Measurements from ENCODE around the gene UBAP1L.

The UBAP1L gene

DNA sequence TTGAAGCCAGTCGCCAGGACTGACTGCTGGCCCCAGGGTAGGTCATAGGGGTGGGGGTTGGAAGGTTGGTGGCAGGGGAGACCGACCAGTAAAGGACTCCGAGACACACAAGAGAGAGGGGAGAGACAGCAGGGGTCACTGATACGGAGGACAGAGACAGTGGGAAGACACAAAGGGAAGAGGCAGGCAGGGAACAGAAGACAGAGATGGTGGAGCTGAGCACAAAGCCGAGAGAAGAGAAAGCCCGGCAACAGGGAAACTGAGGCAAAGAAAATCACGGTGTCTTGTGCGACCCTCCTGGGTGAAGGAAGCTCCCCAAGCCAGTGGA is 47.7 kb downstream of the UBAP1L start:
- H3K9ac ChIP-seq (ENCODE audit: low read length) = no peak overlapping the region
- no peaks in the 10 kb centered on the region for H3F3A ChIP-seq (ENCODE audit: insufficient read depth)
- no peaks in the 10 kb centered on the region for H3K36me3 ChIP-seq (ENCODE audit: low read length)
- H3K9me3 ChIP-seq (ENCODE audit: insufficient read depth, low read length) = no peaks in the 10 kb centered on the region
- no peak overlapping the region for H3K27ac ChIP-seq (ENCODE audit: low read depth, low read length)
- no peaks in the 10 kb centered on the region for H4K20me1 ChIP-seq (ENCODE audit: low read depth, low read length)
- no peak overlapping the region for H2AFZ ChIP-seq (ENCODE audit: low read depth, low read length, severe bottlenecking)
- no peak overlapping the region for H3K4me3 ChIP-seq (ENCODE audit: insufficient read depth, low read length, poor library complexity, severe bottlenecking)
- H3K9me2 ChIP-seq (replicated peaks; ENCODE audit: insufficient read depth, low read length) = no peaks in the 10 kb centered on the region
- no peak overlapping the region for H3K4me2 ChIP-seq (ENCODE audit: low read depth, low read length, poor library complexity, severe bottlenecking)
- TF ChIP-seq, protein P1, sequence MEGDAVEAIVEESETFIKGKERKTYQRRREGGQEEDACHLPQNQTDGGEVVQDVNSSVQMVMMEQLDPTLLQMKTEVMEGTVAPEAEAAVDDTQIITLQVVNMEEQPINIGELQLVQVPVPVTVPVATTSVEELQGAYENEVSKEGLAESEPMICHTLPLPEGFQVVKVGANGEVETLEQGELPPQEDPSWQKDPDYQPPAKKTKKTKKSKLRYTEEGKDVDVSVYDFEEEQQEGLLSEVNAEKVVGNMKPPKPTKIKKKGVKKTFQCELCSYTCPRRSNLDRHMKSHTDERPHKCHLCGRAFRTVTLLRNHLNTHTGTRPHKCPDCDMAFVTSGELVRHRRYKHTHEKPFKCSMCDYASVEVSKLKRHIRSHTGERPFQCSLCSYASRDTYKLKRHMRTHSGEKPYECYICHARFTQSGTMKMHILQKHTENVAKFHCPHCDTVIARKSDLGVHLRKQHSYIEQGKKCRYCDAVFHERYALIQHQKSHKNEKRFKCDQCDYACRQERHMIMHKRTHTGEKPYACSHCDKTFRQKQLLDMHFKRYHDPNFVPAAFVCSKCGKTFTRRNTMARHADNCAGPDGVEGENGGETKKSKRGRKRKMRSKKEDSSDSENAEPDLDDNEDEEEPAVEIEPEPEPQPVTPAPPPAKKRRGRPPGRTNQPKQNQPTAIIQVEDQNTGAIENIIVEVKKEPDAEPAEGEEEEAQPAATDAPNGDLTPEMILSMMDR (IDR thresholded peaks at IDR 0.05; ENCODE audit: insufficient read depth, low read length, poor library complexity, severe bottlenecking) = no peak
- no peak for TF ChIP-seq EZH2phosphoT487 (conservative IDR thresholded peaks at IDR 0.05; ENCODE audit: low read length)
- no peaks in the 10 kb centered on the region for H3K79me2 ChIP-seq (ENCODE audit: insufficient read depth, low read length)
- H3K27me3 ChIP-seq (ENCODE audit: low read length) = no peaks in the 10 kb centered on the region

DNA sequence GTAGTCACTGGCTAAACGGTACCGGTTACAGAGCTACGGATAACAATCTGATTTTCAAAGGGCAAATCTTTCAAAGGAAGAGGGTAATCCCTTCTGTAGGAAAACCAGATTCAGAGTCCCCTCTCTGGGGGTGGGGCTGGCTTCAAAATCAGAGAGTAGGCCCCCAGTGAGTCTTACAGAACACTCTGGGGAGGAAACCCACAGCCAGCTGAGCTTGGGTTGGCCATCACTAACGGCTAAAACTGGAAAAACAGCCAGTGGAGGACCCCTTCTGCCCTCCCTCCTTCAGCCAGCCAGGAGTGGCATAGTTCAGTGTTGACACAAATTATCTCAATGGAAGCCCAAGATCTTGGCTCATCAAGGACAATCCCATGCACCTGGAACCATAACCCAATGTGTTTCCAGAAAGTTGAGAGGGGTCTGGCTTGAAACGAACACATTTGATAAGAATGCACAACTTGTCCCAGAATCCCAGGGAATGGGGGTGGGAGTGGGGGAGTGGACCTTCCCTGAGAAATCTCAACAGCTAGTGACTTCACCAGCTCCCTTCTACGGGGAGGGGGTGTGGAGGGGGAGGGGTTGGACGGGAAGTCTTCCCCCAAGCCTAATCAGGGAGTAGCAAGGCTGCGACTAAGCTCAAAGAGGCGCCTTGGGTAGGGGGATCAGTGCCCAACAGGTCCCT is 48.2 kb downstream of the UBAP1L start:
- Histone ChIP-seq H3K4me2 (ENCODE audit: low read depth, low read length, poor library complexity, severe bottlenecking) (no peak overlapping the region), H4K20me1 (ENCODE audit: low read depth, low read length) (no peaks in the 10 kb centered on the region), H3K9me3 (ENCODE audit: insufficient read depth, low read length) (no peaks in the 10 kb centered on the region), H3K79me2 (ENCODE audit: insufficient read depth, low read length) (no peaks in the 10 kb centered on the region), H2AFZ (ENCODE audit: low read depth, low read length, severe bottlenecking) (no peak overlapping the region), H3K9me2 (replicated peaks; ENCODE audit: insufficient read depth, low read length) (no peaks in the 10 kb centered on the region), H3K27me3 (ENCODE audit: low read length) (no peaks in the 10 kb centered on the region), H3K9ac (ENCODE audit: low read length) (no peak overlapping the region), H3K36me3 (ENCODE audit: low read length) (no peaks in the 10 kb centered on the region), H3K4me3 (ENCODE audit: insufficient read depth, low read length, poor library complexity, severe bottlenecking) (no peak overlapping the region), H3K27ac (ENCODE audit: low read depth, low read length) (no peak overlapping the region), H3F3A (ENCODE audit: insufficient read depth) (no peaks in the 10 kb centered on the region)
- TF ChIP-seq, protein P1 (IDR thresholded peaks at IDR 0.05; ENCODE audit: insufficient read depth, low read length, poor library complexity, severe bottlenecking) = no peak
- TF ChIP-seq EZH2phosphoT487 (conservative IDR thresholded peaks at IDR 0.05; ENCODE audit: low read length) = no peak

DNA sequence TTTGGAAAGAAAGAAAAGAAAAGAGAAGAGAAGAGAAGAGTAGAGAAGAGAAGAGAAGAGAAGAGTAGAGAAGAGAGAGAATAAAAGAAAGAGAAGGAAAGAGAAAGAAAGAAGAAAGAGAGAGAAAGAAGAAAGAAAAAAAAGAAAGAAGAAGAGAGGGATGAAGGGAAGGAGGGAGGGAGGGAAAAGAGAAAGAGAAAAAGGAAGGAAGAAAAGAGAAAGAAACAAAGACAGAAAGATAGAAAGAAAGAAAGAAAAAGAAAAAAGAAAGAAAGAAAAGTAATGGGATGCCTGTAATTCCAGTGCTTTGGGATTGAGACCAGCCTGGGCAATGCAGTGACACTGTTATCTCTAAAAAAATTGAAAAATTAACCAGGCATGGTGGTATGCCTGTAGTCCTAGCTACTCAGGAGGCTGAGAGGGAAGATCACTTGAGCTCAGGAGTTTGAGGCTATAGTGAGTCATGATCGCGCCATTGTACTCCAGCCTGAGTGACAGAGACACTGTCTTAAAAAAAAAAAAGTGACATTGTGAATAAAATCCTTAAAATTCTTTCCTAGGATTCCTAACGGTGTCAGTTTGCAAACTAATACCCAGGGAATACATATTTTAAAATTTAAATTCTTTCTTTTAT is 48.9 kb downstream of the UBAP1L start:
- H3F3A ChIP-seq (ENCODE audit: insufficient read depth) = no peaks in the 10 kb centered on the region
- no peak overlapping the region for H3K4me2 ChIP-seq (ENCODE audit: low read depth, low read length, poor library complexity, severe bottlenecking)
- no peak overlapping the region for H2AFZ ChIP-seq (ENCODE audit: low read depth, low read length, severe bottlenecking)
- no peaks in the 10 kb centered on the region for H3K9me2 ChIP-seq (replicated peaks; ENCODE audit: insufficient read depth, low read length)
- no peaks in the 10 kb centered on the region for H3K27me3 ChIP-seq (ENCODE audit: low read length)
- no peaks in the 10 kb centered on the region for H4K20me1 ChIP-seq (ENCODE audit: low read depth, low read length)
- H3K27ac ChIP-seq (ENCODE audit: low read depth, low read length) = no peak overlapping the region
- H3K79me2 ChIP-seq (ENCODE audit: insufficient read depth, low read length) = no peaks in the 10 kb centered on the region
- H3K36me3 ChIP-seq (ENCODE audit: low read length) = no peaks in the 10 kb centered on the region
- no peaks in the 10 kb centered on the region for H3K9me3 ChIP-seq (ENCODE audit: insufficient read depth, low read length)
- TF ChIP-seq, protein P1 (IDR thresholded peaks at IDR 0.05; ENCODE audit: insufficient read depth, low read length, poor library complexity, severe bottlenecking) = no peak
- no peak for TF ChIP-seq EZH2phosphoT487 (conservative IDR thresholded peaks at IDR 0.05; ENCODE audit: low read length)
- no peak overlapping the region for H3K9ac ChIP-seq (ENCODE audit: low read length)
- H3K4me3 ChIP-seq (ENCODE audit: insufficient read depth, low read length, poor library complexity, severe bottlenecking) = no peak overlapping the region

All from SU-DHL-6 (cell line).